ENCODE measurements around the gene ASB18. TPM values are rescaled to one million over a fixed set of nuclear protein-coding genes. Genes with fewer than 3 reads are reported as not detected.
"Not testable (repeated sequence)": the region's sequence is repeated elsewhere in the genome, so short reads cannot be mapped to it uniquely, and the experiment has no call there.

ASB18 gene
- total and polyA plus RNA-seq, 7 experiments from 2014 or later: not detected

GRCh38 chr2:236293241-236293810 lies 29.1 kb upstream of the ASB18 start:
- ChIA-PET CTCF (no interaction called here), POLR2A (no interaction called here)
- H3K36me3 Mint-ChIP-seq: peaks cover 0 to 3% (median 0%) of the 10 kb centered on the region in 5 donors
- DNase-seq (no peak), ATAC-seq (no peak)
- H3K27ac Mint-ChIP-seq: no peak overlapping the region
- intact Hi-C loops (cut with micrococcal nuclease): no loop called here
- H3K4me3 ChIP-seq (ENCODE audit: low read length): no peak overlapping the region
- H3K36me3 ChIP-seq (ENCODE audit: control insufficient read depth in 2 of 3, insufficient read depth in 3 of 3, low read length in 3 of 3): no peaks in the 10 kb centered on the region
- no peaks in the 10 kb centered on the region for H3K4me1 Mint-ChIP-seq
- H3K4me1 ChIP-seq (ENCODE audit: control insufficient read depth in 2 of 2, insufficient read depth in 2 of 2, low read length in 2 of 2): no peaks in the 10 kb centered on the region
- no peaks in the 10 kb centered on the region for H3K27me3 ChIP-seq (ENCODE audit: control insufficient read depth in 2 of 2, insufficient read depth in 2 of 2, low read length in 2 of 2)
- no peaks in the 10 kb centered on the region for H3K9me3 ChIP-seq (ENCODE audit: control insufficient read depth in 2 of 3, low read length in 3 of 3)
- H3K27me3 Mint-ChIP-seq: peaks cover 0 to 48% (median 30%) of the 10 kb centered on the region in 5 donors
- peaks cover 0 to 4% (median 0%) of the 10 kb centered on the region in 11 donors for H3K9me3 Mint-ChIP-seq
- no peak overlapping the region for H3K4me3 Mint-ChIP-seq
- H3K27ac ChIP-seq (ENCODE audit: low read depth, low read length): no peak overlapping the region

- Histone ChIP-seq H3K27ac (ENCODE audit: low read depth, low read length) (no peak overlapping the region), H3K4me1 (ENCODE audit: control insufficient read depth in 2 of 2, insufficient read depth in 2 of 2, low read length in 2 of 2) (no peaks in the 10 kb centered on the region), H3K36me3 (ENCODE audit: control insufficient read depth in 2 of 3, insufficient read depth in 3 of 3, low read length in 3 of 3) (no peaks in the 10 kb centered on the region), H3K4me3 (ENCODE audit: low read length) (no peak overlapping the region), H3K27me3 (ENCODE audit: control insufficient read depth in 2 of 2, insufficient read depth in 2 of 2, low read length in 2 of 2) (no peaks in the 10 kb centered on the region), H3K9me3 (ENCODE audit: control insufficient read depth in 2 of 3, low read length in 3 of 3) (no peaks in the 10 kb centered on the region)
- Mint-ChIP-seq H3K27me3 (peaks cover 6 to 56% (median 37%) of the 10 kb centered on the region in 5 donors), H3K4me3 (no peak overlapping the region), H3K27ac (no peak overlapping the region), H3K36me3 (no peaks in the 10 kb centered on the region), H3K9me3 (peaks cover 0 to 4% (median 0%) of the 10 kb centered on the region in 11 donors), H3K4me1 (no peaks in the 10 kb centered on the region)
- ATAC-seq: no peak
- ChIA-PET POLR2A (no interaction called here), CTCF (no interaction called here)
- no peak for DNase-seq
- intact Hi-C loops (cut with micrococcal nuclease): no loop called here
These were observed 27.7 kb upstream of the ASB18 start for GRCh38 chr2:236291911-236292310.

DNA sequence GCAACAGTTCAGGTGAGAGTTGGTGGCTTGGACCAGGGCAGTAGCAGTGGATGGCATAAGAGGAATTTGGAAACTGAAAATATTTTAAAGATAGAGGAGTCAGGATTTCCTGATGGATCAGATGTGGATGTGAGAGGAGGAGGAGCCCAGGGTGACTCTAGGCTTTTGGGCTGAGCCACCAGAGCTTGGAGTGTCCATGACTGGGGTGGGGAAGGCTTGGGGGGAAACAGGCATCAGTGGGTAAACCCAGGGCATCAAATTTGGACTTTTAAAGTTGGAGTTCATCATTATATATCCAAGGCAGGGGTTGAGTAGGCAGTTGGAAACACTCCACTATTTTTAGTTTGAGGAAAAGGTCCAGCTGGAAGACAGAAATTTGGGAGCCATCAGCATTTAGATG lies 27.3 kb upstream of the ASB18 start:
- Histone ChIP-seq H3K4me3 (ENCODE audit: low read length) (no peak overlapping the region), H3K27me3 (ENCODE audit: control insufficient read depth in 2 of 2, insufficient read depth in 2 of 2, low read length in 2 of 2) (no peaks in the 10 kb centered on the region), H3K9me3 (ENCODE audit: control insufficient read depth in 2 of 3, low read length in 3 of 3) (no peaks in the 10 kb centered on the region), H3K27ac (ENCODE audit: low read depth, low read length) (no peak overlapping the region), H3K4me1 (ENCODE audit: control insufficient read depth in 2 of 2, insufficient read depth in 2 of 2, low read length in 2 of 2) (no peaks in the 10 kb centered on the region), H3K36me3 (ENCODE audit: control insufficient read depth in 2 of 3, insufficient read depth in 3 of 3, low read length in 3 of 3) (no peaks in the 10 kb centered on the region)
- H3K27me3 Mint-ChIP-seq: peaks cover 6 to 56% (median 37%) of the 10 kb centered on the region in 5 donors
- DNase-seq: no peak
- no peaks in the 10 kb centered on the region for H3K4me1 Mint-ChIP-seq
- no peak overlapping the region for H3K4me3 Mint-ChIP-seq
- no peaks in the 10 kb centered on the region for H3K36me3 Mint-ChIP-seq
- intact Hi-C loops (cut with micrococcal nuclease): no loop called here
- peaks cover 0 to 4% (median 0%) of the 10 kb centered on the region in 11 donors for H3K9me3 Mint-ChIP-seq
- CTCF ChIA-PET: interaction anchor here (0.6 kb wide), 1 partner anchor 41 kb away, joined by 4 read pairs; no protein-coding TSS in a partner anchor
- POLR2A ChIA-PET: no interaction called here
- no peak overlapping the region for H3K27ac Mint-ChIP-seq
- no peak for ATAC-seq

DNA sequence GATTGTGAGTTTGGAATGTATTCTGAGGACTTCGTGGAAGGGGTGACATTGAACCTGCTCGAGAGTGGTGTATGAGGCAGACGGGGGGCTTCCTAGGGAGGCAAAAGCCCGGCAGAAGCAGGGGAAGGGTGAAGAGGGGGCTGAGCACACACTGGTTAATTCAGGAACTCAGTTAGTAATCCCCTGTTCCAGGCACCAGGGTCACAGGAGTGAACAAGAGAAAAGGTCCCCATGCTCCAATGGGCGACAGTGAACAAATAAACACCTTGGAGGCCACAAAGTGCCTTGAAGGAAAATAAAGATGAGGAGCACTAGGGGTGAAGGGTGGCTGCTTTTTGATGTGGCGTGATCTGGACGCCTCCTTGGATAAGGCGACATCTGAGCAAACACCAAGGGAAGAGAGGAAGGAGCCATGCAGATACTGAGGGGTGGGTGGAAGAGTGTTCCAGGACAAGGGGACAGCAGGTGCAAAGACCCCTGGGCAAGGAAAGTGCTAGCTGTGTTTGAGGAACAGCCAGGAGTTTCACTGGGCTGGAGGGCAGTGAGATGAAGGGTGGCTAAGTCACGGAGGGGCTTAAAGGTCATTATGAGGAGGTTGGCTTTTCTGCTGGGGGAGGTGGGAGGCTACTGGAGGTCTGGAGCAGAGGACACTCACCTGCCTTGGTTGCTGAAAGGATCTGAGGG lies 26.7 kb upstream of the ASB18 start:
- intact Hi-C loops (cut with micrococcal nuclease): no loop called here
- H3K27ac ChIP-seq (ENCODE audit: low read depth, low read length): no peak overlapping the region
- no peaks in the 10 kb centered on the region for H3K4me1 ChIP-seq (ENCODE audit: control insufficient read depth in 2 of 2, insufficient read depth in 2 of 2, low read length in 2 of 2)
- no peaks in the 10 kb centered on the region for H3K36me3 ChIP-seq (ENCODE audit: control insufficient read depth in 2 of 3, insufficient read depth in 3 of 3, low read length in 3 of 3)
- H3K36me3 Mint-ChIP-seq: no peaks in the 10 kb centered on the region
- no peak for ATAC-seq
- H3K4me3 Mint-ChIP-seq: no peak overlapping the region
- no peaks in the 10 kb centered on the region for H3K27me3 ChIP-seq (ENCODE audit: control insufficient read depth in 2 of 2, insufficient read depth in 2 of 2, low read length in 2 of 2)
- H3K27me3 Mint-ChIP-seq: peaks cover 6 to 56% (median 40%) of the 10 kb centered on the region in 5 donors
- H3K4me3 ChIP-seq (ENCODE audit: low read length): no peak overlapping the region
- H3K9me3 Mint-ChIP-seq: peaks cover 0 to 4% (median 0%) of the 10 kb centered on the region in 11 donors
- H3K4me1 Mint-ChIP-seq: no peaks in the 10 kb centered on the region
- no peak overlapping the region for H3K27ac Mint-ChIP-seq
- DNase-seq: no peak
- ChIA-PET POLR2A (no interaction called here), CTCF (interaction anchor here (0.6 kb wide), 1 partner anchor 40 kb away, joined by 4 read pairs; no protein-coding TSS in a partner anchor)
- H3K9me3 ChIP-seq (ENCODE audit: control insufficient read depth in 2 of 3, low read length in 3 of 3): no peaks in the 10 kb centered on the region

- CTCF ChIA-PET: no interaction called here
- ATAC-seq: no peak
These were observed 25.7 kb upstream of the ASB18 start for GRCh38 chr2:236289766-236290462.

GRCh38 chr2:236288373-236288772 lies 24.2 kb upstream of the ASB18 start:
- H3K27ac Mint-ChIP-seq; H3K36me3 Mint-ChIP-seq; H3K27ac ChIP-seq (ENCODE audit: low read depth, low read length); H3K36me3 ChIP-seq (ENCODE audit: control insufficient read depth in 2 of 3, insufficient read depth in 3 of 3, low read length in 3 of 3); H3K4me1 Mint-ChIP-seq; intact Hi-C loops (cut with micrococcal nuclease); H3K9me3 Mint-ChIP-seq; H3K4me3 Mint-ChIP-seq; CTCF ChIA-PET; POLR2A ChIA-PET; H3K27me3 ChIP-seq (ENCODE audit: control insufficient read depth in 2 of 2, insufficient read depth in 2 of 2, low read length in 2 of 2); DNase-seq; H3K4me1 ChIP-seq (ENCODE audit: control insufficient read depth in 2 of 2, insufficient read depth in 2 of 2, low read length in 2 of 2); H3K9me3 ChIP-seq (ENCODE audit: control insufficient read depth in 2 of 3, low read length in 3 of 3); H3K4me3 ChIP-seq (ENCODE audit: low read length); ATAC-seq: not testable (repeated sequence)
- H3K27me3 Mint-ChIP-seq: peaks cover 6 to 51% (median 42%) of the 10 kb centered on the region in 5 donors

More at GRCh38 chr2:236289766-236290462, 25.7 kb upstream of the ASB18 start:
- H3K27ac Mint-ChIP-seq: no peak overlapping the region
- DNase-seq: no peak
- H3K9me3 ChIP-seq (ENCODE audit: control insufficient read depth in 2 of 3, low read length in 3 of 3): no peaks in the 10 kb centered on the region
- no peaks in the 10 kb centered on the region for H3K4me1 ChIP-seq (ENCODE audit: control insufficient read depth in 2 of 2, insufficient read depth in 2 of 2, low read length in 2 of 2)
- peaks cover 6 to 54% (median 42%) of the 10 kb centered on the region in 5 donors for H3K27me3 Mint-ChIP-seq
- no peaks in the 10 kb centered on the region for H3K4me1 Mint-ChIP-seq
- no peak overlapping the region for H3K4me3 Mint-ChIP-seq
- no peaks in the 10 kb centered on the region for H3K36me3 Mint-ChIP-seq
- peaks cover 0 to 4% (median 0%) of the 10 kb centered on the region in 11 donors for H3K9me3 Mint-ChIP-seq
- POLR2A ChIA-PET: no interaction called here
- H3K4me3 ChIP-seq (ENCODE audit: low read length): no peak overlapping the region
- no peak overlapping the region for H3K27ac ChIP-seq (ENCODE audit: low read depth, low read length)
- intact Hi-C loops (cut with micrococcal nuclease): no loop called here
- H3K36me3 ChIP-seq (ENCODE audit: control insufficient read depth in 2 of 3, insufficient read depth in 3 of 3, low read length in 3 of 3): no peaks in the 10 kb centered on the region
- no peaks in the 10 kb centered on the region for H3K27me3 ChIP-seq (ENCODE audit: control insufficient read depth in 2 of 2, insufficient read depth in 2 of 2, low read length in 2 of 2)

Data from naive thymus-derived CD4-positive, alpha-beta T cell (primary cell).